Stimulated activated CD4-positive, alpha-beta T cell treated with anti-CD3 and anti-CD28 coated beads, Interleukin-15, amount 100 ng/mL, for 1 hour (primary cell): ENCODE data around the gene DGKD.
A peak's percentile ranks its signal among the peaks of the same experiment; 100 is the strongest.

Experiments used
- DNase-seq, 2 donors: peaks; one replicate each; pipeline ENCODE4 v3.0.0-alpha.2; 2020; ENCODE audit warnings: low read depth in 1 of 2, low spot score in 1 of 2

DGKD gene

GRCh38 chr2:233409286-233409991 lies 55.1 kb downstream of the DGKD start:
- no peak for DNase-seq

- no peak for DNase-seq
Measured at GRCh38 chr2:233410196-233410760, 56.0 kb downstream of the DGKD start.

GRCh38 chr2:233411162-233411561 lies 56.9 kb downstream of the DGKD start:
- no peak for DNase-seq

DNA sequence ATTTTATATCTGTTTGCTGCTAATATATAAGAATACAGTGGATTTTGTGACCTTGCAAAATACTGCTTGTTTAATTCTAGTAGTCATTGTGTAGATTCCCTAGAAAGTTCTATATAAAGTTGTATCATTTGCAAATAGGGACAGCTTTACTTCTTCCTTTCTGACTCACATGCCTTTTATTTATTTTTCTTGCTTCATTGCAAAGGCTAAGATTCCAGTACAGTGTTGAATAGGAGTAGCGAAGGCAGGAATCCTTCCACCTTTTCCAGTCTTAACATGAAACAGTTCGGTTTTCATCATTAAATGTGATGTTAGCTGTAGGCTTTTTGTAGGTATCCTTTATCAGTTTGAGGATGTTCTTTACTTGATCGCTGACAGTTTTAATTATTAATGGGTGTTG lies 58.1 kb downstream of the DGKD start:
- no peak for DNase-seq

DNA sequence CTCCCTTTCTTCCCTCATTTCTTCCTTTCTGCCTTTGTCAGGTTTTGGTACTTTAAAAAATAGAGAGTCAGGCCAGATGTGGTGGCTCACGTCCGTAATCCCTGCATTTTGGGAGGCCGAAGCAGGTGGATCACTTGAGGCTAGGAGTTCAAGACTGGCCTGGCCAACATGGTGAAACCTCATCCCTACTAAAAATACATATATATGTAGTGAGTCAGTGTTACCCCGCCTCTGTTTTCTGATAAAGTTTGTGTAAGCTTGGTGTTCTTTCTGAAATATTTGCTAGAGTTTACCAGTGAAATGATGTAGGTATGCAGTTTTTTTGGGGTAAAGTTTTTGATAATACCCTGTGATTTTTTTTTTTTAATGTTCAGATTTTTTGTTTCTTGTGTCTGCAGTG lies 58.8 kb downstream of the DGKD start:
- DNase-seq = no peak

GRCh38 chr2:233413559-233414272 lies 59.4 kb downstream of the DGKD start:
- peak in 1 of 2 donors; percentile 36 for DNase-seq

DNA sequence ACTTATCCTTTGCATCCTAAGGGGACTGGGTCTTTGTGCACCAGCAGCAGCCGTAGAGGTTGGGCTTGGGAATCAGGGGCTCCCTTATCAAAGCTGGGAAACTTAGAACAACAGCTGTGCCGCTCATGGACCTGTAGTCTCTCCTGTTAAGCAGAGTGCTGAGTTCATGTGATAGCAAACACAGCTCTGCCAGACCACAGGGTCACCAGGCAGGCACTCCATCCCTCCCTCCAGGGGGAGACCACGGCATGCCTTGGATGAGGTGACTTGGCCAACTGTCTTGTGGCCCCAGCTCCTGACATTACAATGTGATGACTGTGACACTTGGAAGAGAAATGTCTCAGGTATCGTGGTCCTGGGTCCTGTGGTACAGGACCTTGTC lies 60.0 kb downstream of the DGKD start:
- no peak for DNase-seq

- DNase-seq = no peak
Measured at GRCh38 chr2:233414777-233415570, 60.7 kb downstream of the DGKD start.

- DNase-seq = no peak
Measured at GRCh38 chr2:233416199-233416598, 61.9 kb downstream of the DGKD start.

DNA sequence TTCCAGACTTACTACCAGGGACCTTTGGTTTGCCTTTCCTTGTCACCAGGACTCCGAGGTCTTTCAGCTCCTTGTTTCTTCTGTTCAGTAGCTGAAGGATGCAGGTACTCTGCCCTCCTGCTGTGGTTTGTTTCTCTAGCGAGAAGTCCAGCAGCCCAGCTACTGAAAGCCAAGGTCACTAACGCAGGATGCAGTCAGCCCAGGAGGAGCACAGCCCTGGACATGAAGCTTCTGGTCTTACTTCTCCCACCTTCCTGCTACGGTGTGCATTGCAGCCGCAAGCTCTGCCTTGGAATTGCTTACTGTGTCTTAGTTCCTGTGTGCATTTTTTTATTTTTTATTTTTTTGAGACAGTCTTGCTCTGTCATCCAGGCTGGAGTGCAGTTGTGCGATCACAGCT lies 62.4 kb downstream of the DGKD start:
- no peak for DNase-seq

- DNase-seq = no peak
Measured at GRCh38 chr2:233417282-233417681, 63.0 kb downstream of the DGKD start.

- no peak for DNase-seq
Measured at GRCh38 chr2:233418052-233418760, 63.9 kb downstream of the DGKD start.

- peak in 1 of 2 donors; percentile 23 for DNase-seq
Measured at GRCh38 chr2:233418761-233419546, 64.7 kb downstream of the DGKD start.

DNA sequence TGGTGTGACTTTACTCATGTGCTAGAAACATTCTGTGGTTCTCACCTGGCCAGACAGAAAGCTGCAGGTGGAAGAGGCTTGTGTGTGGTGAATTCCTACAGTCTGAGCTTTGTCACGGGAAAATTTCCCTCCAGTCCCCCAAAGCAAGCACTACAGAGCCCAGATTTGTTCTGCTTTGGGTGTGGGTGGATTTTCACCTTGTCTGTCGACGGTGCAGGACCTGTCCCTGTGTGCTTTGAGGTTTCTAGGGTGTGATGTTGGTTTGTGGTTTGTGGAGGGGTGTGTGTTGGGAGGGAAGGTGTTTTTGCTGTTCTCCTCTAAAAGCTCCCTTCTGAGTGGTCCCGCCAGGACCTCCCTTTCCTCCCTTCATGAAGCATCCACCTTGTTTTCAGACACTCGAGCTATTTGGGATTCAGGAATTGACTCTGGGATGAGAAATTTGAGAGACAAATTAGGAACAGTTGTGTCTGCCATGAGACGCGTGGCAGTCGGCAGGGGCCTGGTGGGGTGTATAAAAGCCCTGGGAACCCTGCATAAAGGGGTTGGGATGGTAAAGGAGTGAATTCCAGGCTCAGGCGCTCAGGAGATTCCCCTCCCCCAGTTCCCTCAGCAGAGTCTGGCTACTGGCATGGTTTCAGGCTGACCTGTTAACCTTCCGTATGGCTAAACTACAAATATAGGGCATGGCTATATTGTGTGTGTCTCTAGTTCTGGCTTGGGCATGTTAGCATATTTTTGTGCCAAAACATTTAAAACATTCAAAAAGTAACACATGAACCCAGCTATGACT lies 65.5 kb downstream of the DGKD start:
- peak in 1 of 2 donors; percentile 26 for DNase-seq

- no peak for DNase-seq
Measured at GRCh38 chr2:233421091-233421816, 67.0 kb downstream of the DGKD start.

DNA sequence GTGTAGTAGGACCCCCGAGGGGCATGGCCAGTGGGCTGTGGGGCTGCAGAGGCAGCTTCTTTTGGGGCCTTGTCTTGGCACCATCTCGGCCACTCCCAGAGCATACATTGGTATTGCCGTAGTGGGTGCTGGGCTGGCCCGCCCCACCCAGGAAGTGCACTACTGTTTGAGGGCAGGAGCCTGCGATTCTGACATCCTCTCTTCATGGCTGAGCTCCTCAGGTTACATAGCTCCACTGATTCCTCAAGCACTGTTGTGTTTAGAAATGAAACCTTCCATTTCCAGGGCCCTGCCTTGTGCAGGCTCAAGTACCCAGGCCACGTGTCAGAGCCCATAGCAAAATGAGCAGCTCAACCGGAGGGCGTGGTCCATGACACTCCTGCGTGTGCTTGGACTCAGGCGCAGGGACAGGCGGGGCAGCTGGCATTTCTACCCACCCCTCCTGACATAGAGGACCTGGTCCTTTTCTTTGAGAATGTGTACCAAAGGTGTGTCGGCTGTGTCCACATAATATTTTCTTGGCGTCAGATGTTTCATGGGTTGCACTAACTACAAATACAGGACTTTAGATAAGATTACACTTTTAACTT lies 67.9 kb downstream of the DGKD start:
- peak in 1 of 2 donors; percentile 30 for DNase-seq

DNA sequence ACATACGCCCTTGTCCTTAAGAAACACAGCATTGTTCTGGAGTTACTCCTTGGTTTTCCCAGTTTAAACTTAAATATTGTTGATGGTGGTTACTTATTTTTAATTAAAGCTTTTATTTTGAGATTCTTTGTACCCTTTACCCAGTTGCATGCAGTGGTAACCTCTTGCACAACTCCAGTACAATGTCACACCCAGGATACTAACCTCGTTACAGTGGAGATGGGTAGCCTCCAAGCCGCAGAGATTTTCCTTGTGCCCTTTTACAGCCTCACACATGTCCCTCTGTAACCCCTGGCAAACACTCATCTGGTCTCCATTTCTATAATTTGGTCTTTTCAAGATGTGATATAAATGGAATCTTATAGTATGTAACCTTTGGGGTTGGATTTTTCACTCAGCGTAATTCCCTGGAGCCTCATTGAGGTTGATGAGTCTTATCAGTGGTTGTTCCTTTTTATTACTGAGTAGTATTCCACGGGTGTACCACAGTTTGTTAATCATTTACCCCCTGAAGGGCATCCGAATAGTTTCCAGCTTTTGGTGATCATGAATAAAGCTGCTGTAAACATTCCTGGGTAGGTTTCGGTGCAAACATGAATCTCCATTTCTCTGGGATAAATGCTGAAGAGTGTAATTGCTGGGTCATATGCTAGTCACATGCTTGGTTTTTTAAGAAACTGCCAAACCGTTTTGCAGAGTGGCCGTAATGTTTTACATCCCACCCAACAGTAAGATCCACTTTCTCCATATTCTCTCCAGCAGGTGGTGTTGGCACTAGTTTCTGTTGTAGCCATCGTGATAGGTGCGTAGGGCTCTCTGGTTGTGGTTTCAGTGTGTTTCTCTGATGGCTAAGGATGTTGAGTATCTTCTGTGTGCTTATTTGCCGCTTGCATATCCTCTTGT lies 68.6 kb downstream of the DGKD start:
- no peak for DNase-seq

GRCh38 chr2:233423552-233423860 lies 69.2 kb downstream of the DGKD start:
- DNase-seq = no peak
